HEK293 (cell line): ENCODE data around the gene CLTCL1.
A peak's percentile ranks its signal among the peaks of the same experiment; 100 is the strongest.

Experiments
- CTCF ChIA-PET: fragments of 350-600 bp; formaldehyde crosslinking; extraction: SDS; loops from one replicate; lab custom pipeline; 2021; ENCODE audit warnings: antibody characterized with exemption; lab: Yijun Ruan, JAX
- POLR2A ChIA-PET: fragments of 300-600 bp; formaldehyde crosslinking; extraction: SDS; loops from one replicate; lab custom pipeline; 2020; ENCODE audit warnings: antibody characterized with exemption, inconsistent platforms; lab: Yijun Ruan, JAX
- H3K27ac ChIP-seq: fragments of 200-500 bp; sonication (Bioruptor generic); 2 replicates; pipeline ENCODE4 v1.5.1; 2014; ENCODE audit warnings: low read depth, low read length, control low read depth, inconsistent platforms; ENCODE audit errors: extremely low read depth
- H3K36me3 ChIP-seq, 2 experiments: fragments of 200-500 bp in 1 of 2; sonication (Bioruptor generic) in 1 of 2; 1 replicate in 1 of 2; 2 replicates in 1 of 2; pipeline ENCODE4 v1.5.1; 2014 to 2017; ENCODE audit warnings: inconsistent platforms in 2 of 2, low read length in 2 of 2; ENCODE audit not compliant: control insufficient read depth in 2 of 2, insufficient read depth in 1 of 2
- H3K4me1 ChIP-seq: fragments of 200-500 bp; sonication (Bioruptor generic); 2 replicates; pipeline ENCODE4 v1.5.1; 2014; ENCODE audit warnings: mild to moderate bottlenecking, low read length, inconsistent platforms; ENCODE audit not compliant: control insufficient read depth, insufficient read depth
- H3K4me3 ChIP-seq: 2 replicates; pipeline ENCODE4 v1.5.1; 2011; ENCODE audit warnings: low read depth, mild to moderate bottlenecking, control low read depth, low read length, moderate library complexity
- H3K9me3 ChIP-seq: fragments of 200-500 bp; sonication (Bioruptor generic); 2 replicates; pipeline ENCODE4 v1.5.1; 2014; ENCODE audit warnings: low read depth, low read length, inconsistent platforms; ENCODE audit not compliant: control insufficient read depth, insufficient read depth
- BCL11A ChIP-seq: fragments of 450-650 bp; formaldehyde crosslinking; IDR thresholded peaks from 2 replicates; pipeline ENCODE4 v1.5.1; 2016; ENCODE audit warnings: low read depth, missing biosample characterization, missing genetic modification characterization
- GLI2 ChIP-seq: fragments of 450-650 bp; formaldehyde crosslinking; IDR thresholded peaks from 2 replicates; pipeline ENCODE4; 2017; ENCODE audit warnings: missing biosample characterization, missing genetic modification characterization, low read depth, borderline replicate concordance
- MYNN ChIP-seq: fragments of 450-650 bp; formaldehyde crosslinking; IDR thresholded peaks from 2 replicates; pipeline ENCODE4 v1.5.1; 2016; ENCODE audit warnings: missing biosample characterization, missing genetic modification characterization, borderline replicate concordance
- MZF1 ChIP-seq: fragments of 450-650 bp; formaldehyde crosslinking; IDR thresholded peaks from 2 replicates; pipeline ENCODE4 v1.5.1; 2017; ENCODE audit warnings: missing biosample characterization, missing genetic modification characterization, borderline replicate concordance
- PATZ1 ChIP-seq: fragments of 450-650 bp; formaldehyde crosslinking; IDR thresholded peaks from 2 replicates; pipeline ENCODE4 v1.5.1; 2016; ENCODE audit warnings: missing biosample characterization, missing genetic modification characterization
- ZFHX2 ChIP-seq: fragments of 450-650 bp; formaldehyde crosslinking; conservative IDR thresholded peaks from 2 replicates; pipeline ENCODE4 v1.5.1; 2016; ENCODE audit warnings: missing biosample characterization, missing genetic modification characterization
- ZNF157 ChIP-seq: fragments of 450-650 bp; formaldehyde crosslinking; IDR thresholded peaks from 2 replicates; pipeline ENCODE4 v1.5.1; 2016; ENCODE audit warnings: missing biosample characterization, missing genetic modification characterization
- ZNF280D ChIP-seq: fragments of 450-650 bp; formaldehyde crosslinking; IDR thresholded peaks from 2 replicates; pipeline ENCODE4 v1.5.1; 2016; ENCODE audit warnings: missing biosample characterization, missing genetic modification characterization
- ZNF335 ChIP-seq: fragments of 450-650 bp; formaldehyde crosslinking; conservative IDR thresholded peaks from 2 replicates; pipeline ENCODE4 v1.5.1; 2016; ENCODE audit warnings: missing biosample characterization, missing genetic modification characterization
- ZNF354C ChIP-seq: fragments of 450-650 bp; formaldehyde crosslinking; IDR thresholded peaks from 2 replicates; pipeline ENCODE4 v1.5.1; 2016; ENCODE audit warnings: missing biosample characterization, missing genetic modification characterization, low read depth, borderline replicate concordance
- ZNF394 ChIP-seq: fragments of 450-650 bp; formaldehyde crosslinking; IDR thresholded peaks from 2 replicates; pipeline ENCODE4 v1.5.1; 2016; ENCODE audit warnings: missing biosample characterization, missing genetic modification characterization, mild to moderate bottlenecking, moderate library complexity, borderline replicate concordance
- ZNF600 ChIP-seq: fragments of 450-650 bp; formaldehyde crosslinking; IDR thresholded peaks from 2 replicates; pipeline ENCODE4 v1.5.1; 2016; ENCODE audit warnings: missing biosample characterization, missing genetic modification characterization
- ZNF629 ChIP-seq: fragments of 450-650 bp; formaldehyde crosslinking; IDR thresholded peaks from 2 replicates; pipeline ENCODE4 v1.5.1; 2017; ENCODE audit warnings: missing biosample characterization, missing genetic modification characterization
- ZNF639 ChIP-seq: fragments of 450-650 bp; formaldehyde crosslinking; IDR thresholded peaks from 2 replicates; pipeline ENCODE4 v1.5.1; 2016; ENCODE audit warnings: missing biosample characterization, missing genetic modification characterization
- ZNF654 ChIP-seq: fragments of 450-650 bp; formaldehyde crosslinking; IDR thresholded peaks from 2 replicates; pipeline ENCODE4 v1.5.1; 2016; ENCODE audit warnings: low read depth, missing biosample characterization, missing genetic modification characterization
- ZNF664 ChIP-seq: fragments of 450-650 bp; formaldehyde crosslinking; IDR thresholded peaks from 2 replicates; pipeline ENCODE4 v1.5.1; 2016; ENCODE audit warnings: missing biosample characterization, missing genetic modification characterization
- ZNF704 ChIP-seq: fragments of 450-650 bp; formaldehyde crosslinking; IDR thresholded peaks from 2 replicates; pipeline ENCODE4 v1.5.1; 2016; ENCODE audit warnings: missing biosample characterization, missing genetic modification characterization
- ZSCAN4 ChIP-seq: fragments of 450-650 bp; formaldehyde crosslinking; IDR thresholded peaks from 2 replicates; pipeline ENCODE4 v1.5.1; 2017; ENCODE audit warnings: missing biosample characterization, missing genetic modification characterization

The CLTCL1 gene

GRCh38 chr22:19304547-19304946 lies 13.0 kb upstream of the CLTCL1 start (continued):
- TF ChIP-seq ZNF280D (tag by site-specific recombination) = no peak
- TF ChIP-seq MZF1 (tag by site-specific recombination) = no peak
- no peak for TF ChIP-seq BCL11A (tag by site-specific recombination)
- TF ChIP-seq ZNF354C (tag by site-specific recombination) = no peak
- no peak for TF ChIP-seq ZNF394
- TF ChIP-seq PATZ1 (tag by site-specific recombination) = no peak
- no peak for TF ChIP-seq ZNF335 (tag by site-specific recombination)
- TF ChIP-seq GLI2 = no peak
- no peak for TF ChIP-seq MYNN (tag by site-specific recombination)
- no peak for TF ChIP-seq ZNF629 (tag by site-specific recombination)
- TF ChIP-seq ZNF654 (tag by site-specific recombination) = no peak

GRCh38 chr22:19303785-19304184 lies 12.3 kb upstream of the CLTCL1 start:
- Histone ChIP-seq H3K27ac (no peak overlapping the region), H3K4me3 (no peak overlapping the region), H3K36me3 (no peaks in the 10 kb centered on the region), H3K4me1 (no peaks in the 10 kb centered on the region), H3K9me3 (no peaks in the 10 kb centered on the region)
- peak; percentile 86 for TF ChIP-seq ZNF157
- no peak for TF ChIP-seq ZNF639 (tag by site-specific recombination)
- CTCF ChIA-PET = no interaction called here
- POLR2A ChIA-PET = interaction anchor here (0.8 kb wide), 1 partner anchor 54 kb away, joined by 3 read pairs; no protein-coding TSS in a partner anchor

- CTCF ChIA-PET = interaction anchor here (0.5 to 1.5 kb wide), 5 partner anchors 59 to 260 kb away, joined by 3 to 5 read pairs (median 3); no protein-coding TSS in a partner anchor
- TF ChIP-seq ZNF600 (tag by site-specific recombination) (no peak), ZNF704 (tag by site-specific recombination) (no peak), ZNF157 (no peak), ZSCAN4 (tag by site-specific recombination) (no peak), ZNF664 (peak; percentile 50; the same call in 1 of the 2 replicates), ZFHX2 (tag by site-specific recombination) (no peak)
- TF ChIP-seq, all 188 proteins: peak for 1
- POLR2A ChIA-PET = no interaction called here
Measured at GRCh38 chr22:19295733-19296132, 4.2 kb upstream of the CLTCL1 start.

More at GRCh38 chr22:19295733-19296132, 4.2 kb upstream of the CLTCL1 start:
- Histone ChIP-seq H3K9me3 (no peaks in the 10 kb centered on the region), H3K4me1 (no peaks in the 10 kb centered on the region; the same call in 1 of the 2 replicates), H3K4me3 (no peak overlapping the region), H3K36me3 (no peaks in the 10 kb centered on the region), H3K27ac (no peak overlapping the region)
